ENCODE measurements around the gene NWD2. TPM values are rescaled to one million over a fixed set of nuclear protein-coding genes. Genes with fewer than 3 reads are reported as not detected.

NWD2 gene
- total and polyA plus RNA-seq, 2 donors from 2014 or later, result not detected

- no peaks in the 10 kb centered on the region for H3K9me3 ChIP-seq (ENCODE audit: control insufficient read depth in 2 of 3, insufficient read depth in 1 of 3, low read length in 3 of 3)
- H3K4me3 ChIP-seq (ENCODE audit: low read length in 3 of 3), result no peak overlapping the region
- DNase-seq, result no peak
- no peaks in the 10 kb centered on the region for H3K27me3 ChIP-seq (ENCODE audit: control insufficient read depth, insufficient read depth, low read length)
- peaks cover 0 to 6% (median 0%) of the 10 kb centered on the region in 3 donors for H3K4me1 ChIP-seq (ENCODE audit: control insufficient read depth in 2 of 3, insufficient read depth in 2 of 3, low read depth in 1 of 3, low read length in 3 of 3)
- no peak for FAIRE-seq
- no peak overlapping the region for H3K9ac ChIP-seq (ENCODE audit: low read length in 3 of 3)
- no peaks in the 10 kb centered on the region for H3K36me3 ChIP-seq (ENCODE audit: control insufficient read depth in 2 of 3, insufficient read depth in 3 of 3, low read length in 3 of 3)
- intact Hi-C loops (cut with DNase I), result no loop called here
- TF ChIP-seq CTCF (IDR thresholded peaks at IDR 0.05; ENCODE audit: borderline replicate concordance, extremely low read depth, insufficient read depth), result no peak
- no peak overlapping the region for H3K27ac ChIP-seq (ENCODE audit: low read depth in 2 of 2, low read length in 2 of 2)
Measured at GRCh38 chr4:37451656-37452055, 207.1 kb downstream of the NWD2 start.

GRCh38 chr4:37452952-37453280, 208.4 kb downstream of the NWD2 start:
- Histone ChIP-seq H3K36me3 (ENCODE audit: control insufficient read depth in 2 of 3, insufficient read depth in 3 of 3, low read length in 3 of 3) (no peaks in the 10 kb centered on the region), H3K4me1 (ENCODE audit: control insufficient read depth in 2 of 3, insufficient read depth in 2 of 3, low read depth in 1 of 3, low read length in 3 of 3) (peaks cover 0 to 6% (median 0%) of the 10 kb centered on the region in 3 donors), H3K27ac (ENCODE audit: low read depth in 2 of 2, low read length in 2 of 2) (peak overlapping the region; percentile 69 to 92), H3K27me3 (ENCODE audit: control insufficient read depth, insufficient read depth, low read length) (no peaks in the 10 kb centered on the region), H3K9ac (ENCODE audit: low read length in 3 of 3) (peak overlapping the region in 1 of 3 donors; percentile 44), H3K4me3 (ENCODE audit: low read length in 3 of 3) (peak overlapping the region; percentile 52 to 75 (median 64)), H3K9me3 (ENCODE audit: control insufficient read depth in 2 of 3, insufficient read depth in 1 of 3, low read length in 3 of 3) (no peaks in the 10 kb centered on the region)
- TF ChIP-seq CTCF (IDR thresholded peaks at IDR 0.05; ENCODE audit: borderline replicate concordance, extremely low read depth, insufficient read depth), result peak; percentile 65
- peak; percentile 89 for FAIRE-seq
- DNase-seq, result peak in 4 of 5 donors; percentile 64 to 94 (median 84)
- intact Hi-C loops (cut with DNase I), result no loop called here

- Histone ChIP-seq H3K9me3 (ENCODE audit: control insufficient read depth in 2 of 3, insufficient read depth in 1 of 3, low read length in 3 of 3) (no peaks in the 10 kb centered on the region), H3K4me1 (ENCODE audit: control insufficient read depth in 2 of 3, insufficient read depth in 2 of 3, low read depth in 1 of 3, low read length in 3 of 3) (peaks cover 0 to 6% (median 0%) of the 10 kb centered on the region in 3 donors), H3K9ac (ENCODE audit: low read length in 3 of 3) (peak overlapping the region; percentile 12 to 67 (median 44)), H3K27ac (ENCODE audit: low read depth in 2 of 2, low read length in 2 of 2) (peak overlapping the region; percentile 69 to 92), H3K27me3 (ENCODE audit: control insufficient read depth, insufficient read depth, low read length) (no peaks in the 10 kb centered on the region), H3K4me3 (ENCODE audit: low read length in 3 of 3) (peak overlapping the region; percentile 52 to 75 (median 64)), H3K36me3 (ENCODE audit: control insufficient read depth in 2 of 3, insufficient read depth in 3 of 3, low read length in 3 of 3) (no peaks in the 10 kb centered on the region)
- TF ChIP-seq CTCF (IDR thresholded peaks at IDR 0.05; ENCODE audit: borderline replicate concordance, extremely low read depth, insufficient read depth), result no peak
- DNase-seq (peak; percentile 72 to 87 (median 80)), FAIRE-seq (no peak)
- intact Hi-C loops (cut with DNase I), result no loop called here
Measured at GRCh38 chr4:37453281-37453998, 208.9 kb downstream of the NWD2 start.

Data from kidney (tissue), 14 donors.